ENCODE data around the gene BIRC2. TPM values are rescaled to one million over a fixed set of nuclear protein-coding genes. Genes with fewer than 3 reads are reported as not detected.

The BIRC2 gene
- total and polyA plus RNA-seq, 2 experiments from 2014 or later = 60.7 to 73.7 TPM

DNA sequence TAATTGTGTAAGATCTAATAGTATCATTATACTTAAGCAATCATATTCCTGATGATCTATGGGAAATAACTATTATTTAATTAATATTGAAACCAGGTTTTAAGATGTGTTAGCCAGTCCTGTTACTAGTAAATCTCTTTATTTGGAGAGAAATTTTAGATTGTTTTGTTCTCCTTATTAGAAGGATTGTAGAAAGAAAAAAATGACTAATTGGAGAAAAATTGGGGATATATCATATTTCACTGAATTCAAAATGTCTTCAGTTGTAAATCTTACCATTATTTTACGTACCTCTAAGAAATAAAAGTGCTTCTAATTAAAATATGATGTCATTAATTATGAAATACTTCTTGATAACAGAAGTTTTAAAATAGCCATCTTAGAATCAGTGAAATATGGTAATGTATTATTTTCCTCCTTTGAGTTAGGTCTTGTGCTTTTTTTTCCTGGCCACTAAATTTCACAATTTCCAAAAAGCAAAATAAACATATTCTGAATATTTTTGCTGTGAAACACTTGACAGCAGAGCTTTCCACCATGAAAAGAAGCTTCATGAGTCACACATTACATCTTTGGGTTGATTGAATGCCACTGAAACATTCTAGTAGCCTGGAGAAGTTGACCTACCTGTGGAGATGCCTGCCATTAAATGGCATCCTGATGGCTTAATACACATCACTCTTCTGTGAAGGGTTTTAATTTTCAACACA lies 23.3 kb upstream of the BIRC2 start:
- Histone ChIP-seq H3K9me2 (ENCODE audit: insufficient read depth) (peaks cover 5% of the 10 kb centered on the region; the same call in 1 of the 2 replicates), H2AFZ (0 out of 2 replicates have a peak overlapping the region, but pooled peaks have one; percentile 11), H3K9ac (no peak overlapping the region), H3K4me1 (ENCODE audit: insufficient read depth) (peaks cover 22% of the 10 kb centered on the region), H4K20me1 (ENCODE audit: insufficient read depth) (no peaks in the 10 kb centered on the region), H3K36me3 (ENCODE audit: low read depth) (no peaks in the 10 kb centered on the region), H3K27me3 (replicated peaks; ENCODE audit: insufficient read depth) (no peaks in the 10 kb centered on the region), H3K4me2 (ENCODE audit: unreplicated experiment) (peak overlapping the region; percentile 52), H3K9me3 (ENCODE audit: low read depth) (no peaks in the 10 kb centered on the region), H3K27ac (peak overlapping the region; percentile 26), H3K79me2 (ENCODE audit: insufficient read depth) (no peaks in the 10 kb centered on the region), H3F3A (ENCODE audit: insufficient read depth) (peaks cover 17% of the 10 kb centered on the region), H3K4me3 (peak overlapping the region; percentile 38)
- 3 to 4% methylated on average over 1 of the region's 1 CpG for WGBS, 2 experiments (ENCODE audit: low coverage in 1 of 2, low lambda C conversion rate in 2 of 2, missing lambda C conversion rate in 2 of 2)
- peak; percentile 79 for DNase-seq
- no peak for TF ChIP-seq EZH2phosphoT487 (IDR thresholded peaks at IDR 0.05; ENCODE audit: insufficient read depth, low read depth)
- TF ChIP-seq EZH2 (IDR thresholded peaks at IDR 0.05; ENCODE audit: insufficient read depth, poor library complexity, severe bottlenecking) = no peak
- in situ Hi-C loops (cut with MboI) = no loop called here

DNA sequence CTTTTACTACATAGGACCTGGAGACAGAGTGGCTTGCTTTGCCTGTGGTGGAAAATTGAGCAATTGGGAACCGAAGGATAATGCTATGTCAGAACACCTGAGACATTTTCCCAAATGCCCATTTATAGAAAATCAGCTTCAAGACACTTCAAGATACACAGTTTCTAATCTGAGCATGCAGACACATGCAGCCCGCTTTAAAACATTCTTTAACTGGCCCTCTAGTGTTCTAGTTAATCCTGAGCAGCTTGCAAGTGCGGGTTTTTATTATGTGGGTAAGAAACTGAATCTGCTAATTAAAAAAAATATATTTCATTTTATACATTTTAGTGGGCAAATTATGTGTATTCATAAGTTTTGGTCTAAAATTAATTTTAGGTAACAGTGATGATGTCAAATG lies 21.9 kb upstream of the BIRC2 start:
- WGBS, 2 experiments (ENCODE audit: low coverage in 1 of 2, low lambda C conversion rate in 2 of 2, missing lambda C conversion rate in 2 of 2) = 99 to 100% methylated on average over 3 of the region's 3 CpGs
- Histone ChIP-seq H3K9me3 (ENCODE audit: low read depth) (no peaks in the 10 kb centered on the region), H3F3A (ENCODE audit: insufficient read depth) (peaks cover 26% of the 10 kb centered on the region), H3K9ac (no peak overlapping the region), H3K9me2 (ENCODE audit: insufficient read depth) (peaks cover 5% of the 10 kb centered on the region; the same call in 1 of the 2 replicates), H3K36me3 (ENCODE audit: low read depth) (no peaks in the 10 kb centered on the region), H3K4me1 (ENCODE audit: insufficient read depth) (peaks cover 27% of the 10 kb centered on the region), H2AFZ (no peak overlapping the region), H3K4me2 (ENCODE audit: unreplicated experiment) (no peak overlapping the region), H3K4me3 (no peak overlapping the region), H4K20me1 (ENCODE audit: insufficient read depth) (no peaks in the 10 kb centered on the region), H3K27ac (no peak overlapping the region), H3K79me2 (ENCODE audit: insufficient read depth) (no peaks in the 10 kb centered on the region), H3K27me3 (replicated peaks; ENCODE audit: insufficient read depth) (no peaks in the 10 kb centered on the region)
- in situ Hi-C loops (cut with MboI) = no loop called here
- TF ChIP-seq EZH2phosphoT487 (IDR thresholded peaks at IDR 0.05; ENCODE audit: insufficient read depth, low read depth) = no peak
- no peak for TF ChIP-seq EZH2 (IDR thresholded peaks at IDR 0.05; ENCODE audit: insufficient read depth, poor library complexity, severe bottlenecking)
- no peak for DNase-seq

DNA sequence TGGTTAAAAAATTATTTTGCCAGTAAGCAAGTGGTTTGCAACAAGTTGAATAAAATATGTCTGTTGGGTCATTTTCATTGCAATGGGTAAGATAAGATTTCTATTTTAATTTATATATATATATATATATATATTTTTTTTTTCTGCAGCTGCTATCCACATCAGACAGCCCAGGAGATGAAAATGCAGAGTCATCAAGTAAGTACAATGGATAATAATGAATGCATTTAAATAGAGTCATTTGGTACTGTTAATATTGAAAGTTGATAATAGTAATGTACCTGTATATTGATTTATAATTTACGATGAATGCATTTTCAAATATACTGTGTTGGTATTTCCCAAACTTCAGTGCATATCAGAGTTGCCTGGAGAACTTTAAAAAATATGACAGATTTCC lies 18.3 kb upstream of the BIRC2 start:
- H3K9ac ChIP-seq = no peak overlapping the region
- H3K27ac ChIP-seq = no peak overlapping the region
- H3K9me2 ChIP-seq (ENCODE audit: insufficient read depth) = no peaks in the 10 kb centered on the region
- no peak overlapping the region for H3K4me3 ChIP-seq
- no peak overlapping the region for H2AFZ ChIP-seq
- in situ Hi-C loops (cut with MboI) = no loop called here
- H3K9me3 ChIP-seq (ENCODE audit: low read depth) = no peaks in the 10 kb centered on the region
- WGBS, 2 experiments (ENCODE audit: low coverage in 1 of 2, low lambda C conversion rate in 2 of 2, missing lambda C conversion rate in 2 of 2) = 100% methylated on average over 1 of the region's 1 CpG
- H3K27me3 ChIP-seq (replicated peaks; ENCODE audit: insufficient read depth) = no peaks in the 10 kb centered on the region
- peaks cover 23% of the 10 kb centered on the region for H3K4me1 ChIP-seq (ENCODE audit: insufficient read depth)
- H4K20me1 ChIP-seq (ENCODE audit: insufficient read depth) = no peaks in the 10 kb centered on the region
- no peak for TF ChIP-seq EZH2 (IDR thresholded peaks at IDR 0.05; ENCODE audit: insufficient read depth, poor library complexity, severe bottlenecking)
- no peak for TF ChIP-seq EZH2phosphoT487 (IDR thresholded peaks at IDR 0.05; ENCODE audit: insufficient read depth, low read depth)
- H3K79me2 ChIP-seq (ENCODE audit: insufficient read depth) = no peaks in the 10 kb centered on the region
- H3F3A ChIP-seq (ENCODE audit: insufficient read depth) = peaks cover 28% of the 10 kb centered on the region
- DNase-seq = no peak
- H3K36me3 ChIP-seq (ENCODE audit: low read depth) = no peaks in the 10 kb centered on the region
- H3K4me2 ChIP-seq (ENCODE audit: unreplicated experiment) = no peak overlapping the region

DNA sequence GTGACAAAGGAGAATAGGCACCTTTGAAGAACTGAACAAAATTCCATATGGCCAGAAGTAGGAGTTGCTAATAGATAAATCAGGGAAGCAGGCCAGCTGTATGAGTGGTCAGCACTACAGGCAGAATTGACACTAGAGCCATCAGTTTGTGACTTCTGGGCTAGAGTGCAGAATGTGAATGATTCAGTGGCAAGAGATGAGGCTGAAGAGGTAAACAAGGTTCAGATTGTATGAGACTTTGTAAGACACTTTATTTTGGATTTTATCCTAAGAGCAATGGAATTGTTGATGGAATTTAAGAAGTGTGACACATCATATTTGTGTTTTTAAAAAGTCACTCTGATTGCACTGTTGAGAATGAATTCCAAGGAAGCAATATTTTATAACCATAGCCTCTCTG lies 16.8 kb upstream of the BIRC2 start:
- Histone ChIP-seq H3K27me3 (replicated peaks; ENCODE audit: insufficient read depth) (no peaks in the 10 kb centered on the region), H4K20me1 (ENCODE audit: insufficient read depth) (no peaks in the 10 kb centered on the region), H3K79me2 (ENCODE audit: insufficient read depth) (no peaks in the 10 kb centered on the region), H3K36me3 (ENCODE audit: low read depth) (no peaks in the 10 kb centered on the region), H3F3A (ENCODE audit: insufficient read depth) (peaks cover 19% of the 10 kb centered on the region), H3K4me3 (no peak overlapping the region), H3K4me2 (ENCODE audit: unreplicated experiment) (peak overlapping the region; percentile 6), H3K9me3 (ENCODE audit: low read depth) (no peaks in the 10 kb centered on the region), H3K27ac (no peak overlapping the region; the same call in 1 of the 2 replicates), H3K4me1 (ENCODE audit: insufficient read depth) (peaks cover 17% of the 10 kb centered on the region), H2AFZ (no peak overlapping the region), H3K9me2 (ENCODE audit: insufficient read depth) (no peaks in the 10 kb centered on the region), H3K9ac (no peak overlapping the region)
- DNase-seq = peak; percentile 48
- in situ Hi-C loops (cut with MboI) = no loop called here
- no peak for TF ChIP-seq EZH2 (IDR thresholded peaks at IDR 0.05; ENCODE audit: insufficient read depth, poor library complexity, severe bottlenecking)
- no peak for TF ChIP-seq EZH2phosphoT487 (IDR thresholded peaks at IDR 0.05; ENCODE audit: insufficient read depth, low read depth)
